Peyer's patch (tissue), 4 donors: Measurements from ENCODE around the gene PEAK1. TPM values are rescaled to one million over a fixed set of nuclear protein-coding genes. Genes with fewer than 3 reads are reported as not detected.
A peak's percentile ranks its signal among the peaks of the same experiment; 100 is the strongest.

Source experiments
- DNase-seq, 3 donors: peaks; one replicate each; pipeline ENCODE4 v3.0.0-alpha.2; 2017 to 2019
- H3K27ac ChIP-seq, 4 donors: fragments of 200-600 bp; sonication (generic); one replicate each; pipeline ENCODE4 v1.5.1; 2016 to 2019
- H3K27me3 ChIP-seq, 2 donors: fragments of 200-600 bp; sonication (generic); one replicate each; pipeline ENCODE4 v1.5.1; 2019
- H3K36me3 ChIP-seq, 3 donors: fragments of 200-600 bp; sonication (generic); one replicate each; pipeline ENCODE4 v1.5.1; 2016 to 2019
- H3K4me1 ChIP-seq, 4 donors: fragments of 200-600 bp; sonication (generic); one replicate each; pipeline ENCODE4 v1.5.1; 2016 to 2019
- H3K4me3 ChIP-seq, 4 donors: fragments of 200-600 bp; sonication (generic); 1 replicate in 3 of 4; 2 replicates in 1 of 4; pipeline ENCODE4 v1.5.1; 2016 to 2019; ENCODE audit warnings: mild to moderate bottlenecking in 1 of 4
- H3K9me3 ChIP-seq, 4 donors: fragments of 200-600 bp; sonication (generic); one replicate each; pipeline ENCODE4 v1.5.1; 2016 to 2019; ENCODE audit warnings: mild to moderate bottlenecking in 1 of 4
- CTCF ChIP-seq, 6 experiments: fragments of 450-650 bp in 4 of 6; fragments of 200-600 bp in 2 of 6; sonication (generic) in 1 of 6; IDR thresholded peaks; one replicate each; pipeline ENCODE4 v1.5.1; 2017 to 2019; ENCODE audit warnings: antibody characterized with exemption in 6 of 6, mild to moderate bottlenecking in 3 of 6, moderate library complexity in 1 of 6
- POLR2A ChIP-seq, 2 donors: fragments of 450-650 bp; IDR thresholded peaks; one replicate each; pipeline ENCODE4 v1.5.1; 2017; ENCODE audit warnings: antibody characterized with exemption in 2 of 2, mild to moderate bottlenecking in 2 of 2, moderate library complexity in 2 of 2
- total RNA-seq, 4 donors: library from RNA; depleted of rRNA; stranded (reverse); fragments of >200 nt; gene quantifications; one replicate each; pipeline ENCODE4 v1.1.0, GENCODE V29; 2016

Gene PEAK1
- total RNA-seq, 4 donors from 2014 or later: 28.7 to 81.7 (median 52.4) TPM

DNA sequence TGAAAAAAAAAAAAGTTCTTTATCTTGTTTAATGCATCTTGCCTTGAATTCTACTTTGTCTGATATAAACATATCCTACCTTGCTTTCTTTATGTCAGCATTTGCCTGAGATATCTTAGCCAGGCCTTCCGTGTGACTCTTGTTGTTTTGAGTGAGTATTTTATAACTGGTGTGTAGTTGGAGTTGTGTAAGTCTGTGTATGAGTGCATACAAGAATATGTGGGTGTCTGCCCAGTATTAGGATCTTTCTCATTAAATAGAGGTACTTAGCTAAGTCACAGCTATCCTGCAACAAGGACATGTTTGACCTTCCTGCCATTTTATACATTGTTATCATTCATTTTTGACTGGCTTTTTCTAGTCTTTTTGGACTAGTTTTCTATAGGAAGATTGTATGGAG lies 326.5 kb downstream of the PEAK1 start:
- Histone ChIP-seq H3K4me3 (no peak overlapping the region), H3K27me3 (no peaks in the 10 kb centered on the region), H3K4me1 (no peaks in the 10 kb centered on the region), H3K9me3 (no peaks in the 10 kb centered on the region), H3K27ac (no peak overlapping the region), H3K36me3 (no peaks in the 10 kb centered on the region)
- no peak for DNase-seq
- TF ChIP-seq POLR2A (IDR thresholded peaks at IDR 0.05): no peak
- TF ChIP-seq CTCF (IDR thresholded peaks at IDR 0.05): no peak

DNA sequence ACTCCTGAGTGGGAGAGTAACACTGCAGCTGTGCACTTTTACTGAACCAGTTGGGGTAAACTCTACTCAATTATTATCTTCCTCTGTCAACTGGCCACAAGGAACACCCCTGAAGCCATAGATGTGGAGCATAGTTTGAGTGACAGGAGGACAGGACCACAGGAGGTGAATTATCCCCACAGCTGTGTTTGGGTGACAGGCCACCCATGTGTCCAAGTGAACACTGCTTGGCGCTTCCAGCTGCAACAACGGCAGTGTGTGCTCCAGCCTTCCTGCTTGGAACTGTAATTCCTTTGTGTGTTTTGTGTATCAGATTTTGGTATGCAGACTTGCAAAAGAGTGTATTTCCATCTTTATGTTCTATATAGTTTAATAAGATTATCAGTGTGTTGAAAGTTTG lies 328.8 kb downstream of the PEAK1 start:
- no peaks in the 10 kb centered on the region for H3K27me3 ChIP-seq
- no peak overlapping the region for H3K27ac ChIP-seq
- H3K4me1 ChIP-seq: no peaks in the 10 kb centered on the region
- H3K36me3 ChIP-seq: no peaks in the 10 kb centered on the region
- DNase-seq: no peak
- H3K9me3 ChIP-seq: no peaks in the 10 kb centered on the region
- H3K4me3 ChIP-seq: no peak overlapping the region
- no peak for TF ChIP-seq POLR2A (IDR thresholded peaks at IDR 0.05)
- no peak for TF ChIP-seq CTCF (IDR thresholded peaks at IDR 0.05)

DNA sequence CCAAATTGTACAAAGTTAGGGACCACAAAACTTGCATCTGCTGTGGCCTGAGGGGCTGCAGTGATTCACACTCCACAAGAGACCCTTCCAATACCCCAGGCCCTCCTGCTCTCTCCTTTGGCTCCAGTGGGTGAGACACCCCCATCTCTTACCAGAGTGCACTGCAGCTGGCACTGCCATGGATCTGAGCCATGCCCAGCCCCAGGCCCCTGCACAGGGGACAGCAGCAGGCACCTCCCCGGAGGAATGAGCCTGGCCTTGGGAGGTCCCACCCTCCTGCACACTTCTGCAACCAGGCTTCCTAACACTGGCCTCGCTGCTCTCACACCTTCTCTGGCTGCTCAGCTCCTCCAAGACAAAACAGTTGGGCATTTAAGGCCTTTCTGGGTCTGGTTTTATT lies 332.7 kb downstream of the PEAK1 start:
- peaks cover 0 to 8% (median 0%) of the 10 kb centered on the region in 4 donors for H3K4me1 ChIP-seq
- no peak overlapping the region for H3K4me3 ChIP-seq
- H3K27ac ChIP-seq: no peak overlapping the region
- H3K36me3 ChIP-seq: no peaks in the 10 kb centered on the region
- DNase-seq: no peak
- TF ChIP-seq POLR2A (IDR thresholded peaks at IDR 0.05) (no peak), CTCF (IDR thresholded peaks at IDR 0.05) (no peak)
- no peaks in the 10 kb centered on the region for H3K9me3 ChIP-seq
- H3K27me3 ChIP-seq: no peaks in the 10 kb centered on the region

GRCh38 chr15:77085297-77085696 lies 334.6 kb downstream of the PEAK1 start:
- TF ChIP-seq POLR2A (IDR thresholded peaks at IDR 0.05) (no peak), CTCF (IDR thresholded peaks at IDR 0.05) (no peak)
- H3K4me3 ChIP-seq: no peak overlapping the region
- no peak for DNase-seq

DNA sequence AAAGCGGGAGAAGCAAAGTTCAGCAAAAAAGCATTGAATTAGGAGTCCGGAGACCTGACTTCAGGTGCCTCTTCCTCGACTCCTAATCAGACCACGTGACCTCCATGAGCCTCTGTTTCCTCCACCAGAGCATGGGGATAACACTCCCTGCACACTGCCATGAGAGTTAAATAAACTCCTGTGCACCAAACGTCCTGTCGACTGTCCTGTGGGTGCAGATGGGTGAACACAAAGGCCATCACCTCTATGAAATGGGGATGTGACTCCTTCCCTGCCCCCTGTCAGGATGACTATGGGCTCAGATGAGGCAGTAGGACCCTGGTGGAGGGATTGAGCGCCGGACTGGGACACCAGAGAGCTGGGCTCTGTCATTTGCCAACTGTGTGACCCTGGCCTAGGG lies 335.5 kb downstream of the PEAK1 start:
- Histone ChIP-seq H3K27me3 (no peaks in the 10 kb centered on the region), H3K27ac (peak overlapping the region in 1 of 4 donors; percentile 40), H3K4me1 (peaks cover 0 to 8% (median 0%) of the 10 kb centered on the region in 4 donors), H3K36me3 (no peaks in the 10 kb centered on the region), H3K4me3 (no peak overlapping the region), H3K9me3 (no peaks in the 10 kb centered on the region)
- no peak for DNase-seq
- TF ChIP-seq POLR2A (IDR thresholded peaks at IDR 0.05) (no peak), CTCF (IDR thresholded peaks at IDR 0.05) (no peak)

More at GRCh38 chr15:77085297-77085696, 334.6 kb downstream of the PEAK1 start:
- Histone ChIP-seq H3K27ac (no peak overlapping the region), H3K9me3 (no peaks in the 10 kb centered on the region), H3K27me3 (no peaks in the 10 kb centered on the region), H3K4me1 (peaks cover 0 to 8% (median 0%) of the 10 kb centered on the region in 4 donors), H3K36me3 (no peaks in the 10 kb centered on the region)
